ENCODE data around the gene SYTL3.
A peak's percentile ranks its signal among the peaks of the same experiment; 100 is the strongest.

The SYTL3 gene

GRCh38 chr6:158711264-158711663 is 61.4 kb downstream of the SYTL3 start:
- H4K8ac ChIP-seq (ENCODE audit: low read depth, low read length): no peak overlapping the region

GRCh38 chr6:158713469-158713868 is 63.6 kb downstream of the SYTL3 start:
- H2AK5ac ChIP-seq (ENCODE audit: low read depth, low read length): no peak overlapping the region
- H3K27ac ChIP-seq (replicated peaks; ENCODE audit: low read length): no peak overlapping the region
- H2BK12ac ChIP-seq (ENCODE audit: low read length): no peak overlapping the region
- no peak overlapping the region for H3K14ac ChIP-seq (ENCODE audit: low read length)
- H2AFZ ChIP-seq (ENCODE audit: low read length): no peak overlapping the region
- no peak for DNase-seq (ENCODE audit: low spot score)
- H4K8ac ChIP-seq (ENCODE audit: low read depth, low read length): no peak overlapping the region
- H3K4me2 ChIP-seq (ENCODE audit: insufficient read depth, low read length, poor library complexity, severe bottlenecking): no peak overlapping the region
- no peaks in the 10 kb centered on the region for H3K36me3 ChIP-seq (replicated peaks in 1 of 2; ENCODE audit: control insufficient read depth in 2 of 2, insufficient read depth in 2 of 2, low read length in 2 of 2)
- no peak overlapping the region for H3K4me3 ChIP-seq (ENCODE audit: low read length in 2 of 2)
- no CpG with 5 or more reads among the region's 6 CpGs for WGBS, 2 donors (ENCODE audit: extremely low coverage in 2 of 2, insufficient read length in 2 of 2, insufficient replicate concordance in 1 of 2)
- peaks cover 0 to 8% (median 0%) of the 10 kb centered on the region in 3 experiments for H3K27me3 ChIP-seq (ENCODE audit: control insufficient read depth in 3 of 3, insufficient read depth in 3 of 3, low read depth in 1 of 3, low read length in 3 of 3)
- no peak overlapping the region for H2BK15ac ChIP-seq (ENCODE audit: low read length)
- H3K4me1 ChIP-seq (ENCODE audit: control insufficient read depth in 2 of 2, insufficient read depth in 1 of 2, low read depth in 1 of 2, low read length in 2 of 2): peaks cover 2 to 7% of the 10 kb centered on the region in 2 donors
- no peaks in the 10 kb centered on the region for H3K9me3 ChIP-seq (replicated peaks in 1 of 2; ENCODE audit: control insufficient read depth in 2 of 2, insufficient read depth in 1 of 2, low read depth in 1 of 2, low read length in 2 of 2)
- H2BK120ac ChIP-seq (ENCODE audit: low read depth, low read length): no peak overlapping the region
- H3K9ac ChIP-seq (ENCODE audit: low read depth, low read length, poor library complexity): no peak overlapping the region
- H3K23ac ChIP-seq (ENCODE audit: low read depth, low read length, poor library complexity): no peak overlapping the region
- H4K91ac ChIP-seq (ENCODE audit: low read depth, low read length, poor library complexity): no peak overlapping the region
- H3K4ac ChIP-seq (ENCODE audit: low read length): no peak overlapping the region
- H3K79me1 ChIP-seq (ENCODE audit: low read depth, low read length): no peaks in the 10 kb centered on the region
- no peak overlapping the region for H3K18ac ChIP-seq (ENCODE audit: low read length)
- no peak overlapping the region for H2BK5ac ChIP-seq (ENCODE audit: low read length)

More at GRCh38 chr6:158711264-158711663, 61.4 kb downstream of the SYTL3 start:
- Histone ChIP-seq H2BK5ac (ENCODE audit: low read length) (no peak overlapping the region), H3K18ac (ENCODE audit: low read length) (no peak overlapping the region), H3K4me3 (ENCODE audit: low read length in 2 of 2) (no peak overlapping the region), H3K9me3 (replicated peaks in 1 of 2; ENCODE audit: control insufficient read depth in 2 of 2, insufficient read depth in 1 of 2, low read depth in 1 of 2, low read length in 2 of 2) (no peaks in the 10 kb centered on the region), H2BK15ac (ENCODE audit: low read length) (no peak overlapping the region), H2AFZ (ENCODE audit: low read length) (no peak overlapping the region), H3K79me1 (ENCODE audit: low read depth, low read length) (no peaks in the 10 kb centered on the region), H3K4me2 (ENCODE audit: insufficient read depth, low read length, poor library complexity, severe bottlenecking) (no peak overlapping the region), H3K4ac (ENCODE audit: low read length) (no peak overlapping the region), H3K4me1 (ENCODE audit: control insufficient read depth in 2 of 2, insufficient read depth in 1 of 2, low read depth in 1 of 2, low read length in 2 of 2) (peaks cover 2 to 15% of the 10 kb centered on the region in 2 donors), H3K27ac (replicated peaks; ENCODE audit: low read length) (no peak overlapping the region), H3K27me3 (ENCODE audit: control insufficient read depth in 3 of 3, insufficient read depth in 3 of 3, low read depth in 1 of 3, low read length in 3 of 3) (peaks cover 0 to 4% (median 0%) of the 10 kb centered on the region in 3 experiments), H3K9ac (ENCODE audit: low read depth, low read length, poor library complexity) (no peak overlapping the region), H3K14ac (ENCODE audit: low read length) (no peak overlapping the region), H4K91ac (ENCODE audit: low read depth, low read length, poor library complexity) (no peak overlapping the region), H2BK12ac (ENCODE audit: low read length) (no peak overlapping the region), H2AK5ac (ENCODE audit: low read depth, low read length) (no peak overlapping the region), H3K23ac (ENCODE audit: low read depth, low read length, poor library complexity) (no peak overlapping the region), H2BK120ac (ENCODE audit: low read depth, low read length) (no peak overlapping the region), H3K36me3 (replicated peaks in 1 of 2; ENCODE audit: control insufficient read depth in 2 of 2, insufficient read depth in 2 of 2, low read length in 2 of 2) (no peaks in the 10 kb centered on the region)
- DNase-seq (ENCODE audit: low spot score): no peak
- no CpG with 5 or more reads among the region's 10 CpGs for WGBS, 2 donors (ENCODE audit: extremely low coverage in 2 of 2, insufficient read length in 2 of 2, insufficient replicate concordance in 1 of 2)

GRCh38 chr6:158714706-158715105 is 64.9 kb downstream of the SYTL3 start:
- H3K79me1 ChIP-seq (ENCODE audit: low read depth, low read length): no peaks in the 10 kb centered on the region
- no peak overlapping the region for H2BK12ac ChIP-seq (ENCODE audit: low read length)
- no peak overlapping the region for H2BK15ac ChIP-seq (ENCODE audit: low read length)
- no peak overlapping the region for H3K14ac ChIP-seq (ENCODE audit: low read length)
- no peak overlapping the region for H3K9ac ChIP-seq (ENCODE audit: low read depth, low read length, poor library complexity)
- no peak overlapping the region for H4K91ac ChIP-seq (ENCODE audit: low read depth, low read length, poor library complexity)
- H2AK5ac ChIP-seq (ENCODE audit: low read depth, low read length): no peak overlapping the region
- H4K8ac ChIP-seq (ENCODE audit: low read depth, low read length): peak overlapping the region; percentile 19
- no peak overlapping the region for H3K4ac ChIP-seq (ENCODE audit: low read length)
- no peak overlapping the region for H2BK5ac ChIP-seq (ENCODE audit: low read length)
- H2AFZ ChIP-seq (ENCODE audit: low read length): no peak overlapping the region
- peaks cover 0 to 8% (median 0%) of the 10 kb centered on the region in 3 experiments for H3K27me3 ChIP-seq (ENCODE audit: control insufficient read depth in 3 of 3, insufficient read depth in 3 of 3, low read depth in 1 of 3, low read length in 3 of 3)
- no peak overlapping the region for H3K4me2 ChIP-seq (ENCODE audit: insufficient read depth, low read length, poor library complexity, severe bottlenecking)
- H3K9me3 ChIP-seq (replicated peaks in 1 of 2; ENCODE audit: control insufficient read depth in 2 of 2, insufficient read depth in 1 of 2, low read depth in 1 of 2, low read length in 2 of 2): no peaks in the 10 kb centered on the region
- H3K36me3 ChIP-seq (replicated peaks in 1 of 2; ENCODE audit: control insufficient read depth in 2 of 2, insufficient read depth in 2 of 2, low read length in 2 of 2): no peaks in the 10 kb centered on the region
- H3K18ac ChIP-seq (ENCODE audit: low read length): no peak overlapping the region
- H3K4me3 ChIP-seq (ENCODE audit: low read length in 2 of 2): no peak overlapping the region
- no CpG with 5 or more reads among the region's 8 CpGs for WGBS, 2 donors (ENCODE audit: extremely low coverage in 2 of 2, insufficient read length in 2 of 2, insufficient replicate concordance in 1 of 2)
- no peak overlapping the region for H3K27ac ChIP-seq (replicated peaks; ENCODE audit: low read length)
- no peak overlapping the region for H2BK120ac ChIP-seq (ENCODE audit: low read depth, low read length)
- DNase-seq (ENCODE audit: low spot score): no peak
- no peak overlapping the region for H3K23ac ChIP-seq (ENCODE audit: low read depth, low read length, poor library complexity)
- peaks cover 4 to 7% of the 10 kb centered on the region in 2 donors for H3K4me1 ChIP-seq (ENCODE audit: control insufficient read depth in 2 of 2, insufficient read depth in 1 of 2, low read depth in 1 of 2, low read length in 2 of 2)

- H3K23ac ChIP-seq (ENCODE audit: low read depth, low read length, poor library complexity): no peak overlapping the region
- H3K27ac ChIP-seq (replicated peaks; ENCODE audit: low read length): no peak overlapping the region
- H3K9me3 ChIP-seq (replicated peaks in 1 of 2; ENCODE audit: control insufficient read depth in 2 of 2, insufficient read depth in 1 of 2, low read depth in 1 of 2, low read length in 2 of 2): peaks cover 0 to under 1% of the 10 kb centered on the region in 2 donors
- H4K91ac ChIP-seq (ENCODE audit: low read depth, low read length, poor library complexity): no peak overlapping the region
- H2BK5ac ChIP-seq (ENCODE audit: low read length): no peak overlapping the region
- no peak overlapping the region for H3K4me2 ChIP-seq (ENCODE audit: insufficient read depth, low read length, poor library complexity, severe bottlenecking)
- no peak overlapping the region for H3K4ac ChIP-seq (ENCODE audit: low read length)
- DNase-seq (ENCODE audit: low spot score): no peak
- H3K4me1 ChIP-seq (ENCODE audit: control insufficient read depth in 2 of 2, insufficient read depth in 1 of 2, low read depth in 1 of 2, low read length in 2 of 2): peaks cover 7% of the 10 kb centered on the region in 2 donors
- no peaks in the 10 kb centered on the region for H3K36me3 ChIP-seq (replicated peaks in 1 of 2; ENCODE audit: control insufficient read depth in 2 of 2, insufficient read depth in 2 of 2, low read length in 2 of 2)
- no peak overlapping the region for H3K14ac ChIP-seq (ENCODE audit: low read length)
- H3K79me1 ChIP-seq (ENCODE audit: low read depth, low read length): no peaks in the 10 kb centered on the region
- no peak overlapping the region for H3K9ac ChIP-seq (ENCODE audit: low read depth, low read length, poor library complexity)
- H3K27me3 ChIP-seq (ENCODE audit: control insufficient read depth in 3 of 3, insufficient read depth in 3 of 3, low read depth in 1 of 3, low read length in 3 of 3): peaks cover 0 to 8% (median 0%) of the 10 kb centered on the region in 3 experiments
- H2AK5ac ChIP-seq (ENCODE audit: low read depth, low read length): peak overlapping the region; percentile 48
- H2AFZ ChIP-seq (ENCODE audit: low read length): no peak overlapping the region
- H3K4me3 ChIP-seq (ENCODE audit: low read length in 2 of 2): no peak overlapping the region
- no peak overlapping the region for H2BK15ac ChIP-seq (ENCODE audit: low read length)
- H3K18ac ChIP-seq (ENCODE audit: low read length): peak overlapping the region; percentile 45
- no peak overlapping the region for H2BK12ac ChIP-seq (ENCODE audit: low read length)
- no peak overlapping the region for H4K8ac ChIP-seq (ENCODE audit: low read depth, low read length)
- H2BK120ac ChIP-seq (ENCODE audit: low read depth, low read length): no peak overlapping the region
- no CpG with 5 or more reads among the region's 16 CpGs for WGBS, 2 donors (ENCODE audit: extremely low coverage in 2 of 2, insufficient read length in 2 of 2, insufficient replicate concordance in 1 of 2)
Observed at GRCh38 chr6:158715330-158716311, 65.8 kb downstream of the SYTL3 start.

Measured in neuronal stem cell (in vitro differentiated cells).